ENCODE results near the gene MUC4.

DNA sequence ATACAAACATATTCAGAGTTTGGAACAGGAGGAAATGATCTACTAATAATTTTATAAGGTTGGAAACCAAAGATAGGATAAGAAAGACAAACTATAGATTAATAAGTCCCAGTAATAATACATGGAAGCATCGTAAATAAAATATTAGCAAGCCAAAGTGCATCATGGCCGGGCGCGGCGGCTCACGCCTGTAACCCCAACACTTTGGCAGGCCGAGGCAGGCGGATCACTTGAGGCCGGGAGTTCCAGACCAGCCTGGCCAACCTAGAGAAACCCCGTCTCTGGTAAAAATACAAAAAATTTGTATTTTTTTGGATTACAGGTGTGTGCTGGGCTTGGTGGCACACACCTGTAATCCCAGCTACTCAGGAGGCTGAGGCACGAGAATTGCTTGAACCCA is 14.9 kb downstream of the MUC4 start:
- TF ChIP-seq, protein P1, sequence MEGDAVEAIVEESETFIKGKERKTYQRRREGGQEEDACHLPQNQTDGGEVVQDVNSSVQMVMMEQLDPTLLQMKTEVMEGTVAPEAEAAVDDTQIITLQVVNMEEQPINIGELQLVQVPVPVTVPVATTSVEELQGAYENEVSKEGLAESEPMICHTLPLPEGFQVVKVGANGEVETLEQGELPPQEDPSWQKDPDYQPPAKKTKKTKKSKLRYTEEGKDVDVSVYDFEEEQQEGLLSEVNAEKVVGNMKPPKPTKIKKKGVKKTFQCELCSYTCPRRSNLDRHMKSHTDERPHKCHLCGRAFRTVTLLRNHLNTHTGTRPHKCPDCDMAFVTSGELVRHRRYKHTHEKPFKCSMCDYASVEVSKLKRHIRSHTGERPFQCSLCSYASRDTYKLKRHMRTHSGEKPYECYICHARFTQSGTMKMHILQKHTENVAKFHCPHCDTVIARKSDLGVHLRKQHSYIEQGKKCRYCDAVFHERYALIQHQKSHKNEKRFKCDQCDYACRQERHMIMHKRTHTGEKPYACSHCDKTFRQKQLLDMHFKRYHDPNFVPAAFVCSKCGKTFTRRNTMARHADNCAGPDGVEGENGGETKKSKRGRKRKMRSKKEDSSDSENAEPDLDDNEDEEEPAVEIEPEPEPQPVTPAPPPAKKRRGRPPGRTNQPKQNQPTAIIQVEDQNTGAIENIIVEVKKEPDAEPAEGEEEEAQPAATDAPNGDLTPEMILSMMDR (IDR thresholded peaks at IDR 0.05), result no peak
- no peak for TF ChIP-seq POLR2A (IDR thresholded peaks at IDR 0.05)

Measured in testis (tissue), 2 donors.